ENCODE measurements around the gene HECW1. TPM values are rescaled to one million over a fixed set of nuclear protein-coding genes. Genes with fewer than 3 reads are reported as not detected.

HECW1 gene
- total RNA-seq, 1 donor from 2014 or later = not detected

- DNase-seq (ENCODE audit: low spot score) (no peak), ATAC-seq (no peak)
These were observed 190.5 kb downstream of the HECW1 start for GRCh38 chr7:43302773-43303460.

DNA sequence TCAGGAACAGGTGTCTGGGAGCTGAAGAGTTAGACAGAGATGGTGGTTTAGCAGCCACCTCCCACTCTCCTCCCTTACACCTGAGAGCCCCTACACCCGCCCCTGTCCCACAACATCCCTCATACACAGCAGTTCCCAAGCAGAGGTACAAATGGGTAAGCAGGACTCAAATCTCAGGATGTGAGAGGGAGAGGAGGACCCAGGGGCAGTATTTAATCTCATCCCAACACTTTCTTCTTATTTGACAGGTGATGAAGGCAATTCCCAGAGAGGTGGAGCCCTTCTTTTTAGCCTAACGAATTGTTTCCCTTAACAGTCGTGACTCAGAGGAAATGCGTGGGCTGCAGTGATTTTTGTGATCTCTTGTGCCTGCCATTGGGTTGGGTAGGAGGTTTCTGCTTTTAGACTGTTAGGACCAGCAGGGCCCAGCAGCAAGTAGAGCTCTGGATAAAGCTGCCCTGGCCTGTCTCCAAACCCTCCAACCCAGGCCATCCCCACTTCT, 191.3 kb downstream of the HECW1 start:
- no peak for ATAC-seq

GRCh38 chr7:43306404-43306803, 194.0 kb downstream of the HECW1 start:
- no peak for ATAC-seq
- DNase-seq (ENCODE audit: low spot score) = no peak

More for the DNA sequence above, 191.3 kb downstream of the HECW1 start:
- no peak for DNase-seq (ENCODE audit: low spot score)

GRCh38 chr7:43307522-43307921, 195.1 kb downstream of the HECW1 start:
- no peak for DNase-seq (ENCODE audit: low spot score)
- no peak for ATAC-seq

- DNase-seq (ENCODE audit: low spot score) = no peak
- no peak for ATAC-seq
These were observed 196.7 kb downstream of the HECW1 start for GRCh38 chr7:43308913-43309705.

GRCh38 chr7:43309706-43310022, 197.2 kb downstream of the HECW1 start:
- DNase-seq (ENCODE audit: low spot score) (no peak), ATAC-seq (no peak)

- DNase-seq (ENCODE audit: low spot score) = no peak
- no peak for ATAC-seq
These were observed 198.6 kb downstream of the HECW1 start for GRCh38 chr7:43311052-43311451.

DNA sequence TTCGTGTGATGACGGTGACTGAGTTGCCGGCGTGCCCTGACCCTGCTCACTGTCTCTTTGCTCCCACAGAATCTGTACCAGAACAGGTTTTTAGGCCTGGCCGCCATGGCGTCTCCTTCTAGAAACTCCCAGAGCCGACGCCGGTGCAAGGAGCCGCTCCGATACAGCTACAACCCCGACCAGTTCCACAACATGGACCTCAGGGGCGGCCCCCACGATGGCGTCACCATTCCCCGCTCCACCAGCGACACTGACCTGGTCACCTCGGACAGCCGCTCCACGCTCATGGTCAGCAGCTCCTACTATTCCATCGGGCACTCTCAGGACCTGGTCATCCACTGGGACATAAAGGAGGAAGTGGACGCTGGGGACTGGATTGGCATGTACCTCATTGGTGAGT, 199.2 kb downstream of the HECW1 start:
- ATAC-seq (no peak), DNase-seq (ENCODE audit: low spot score) (no peak)

- no peak for DNase-seq (ENCODE audit: low spot score)
- ATAC-seq = no peak
These were observed 201.4 kb downstream of the HECW1 start for GRCh38 chr7:43313628-43314378.

GRCh38 chr7:43314379-43315158, 202.1 kb downstream of the HECW1 start:
- DNase-seq (ENCODE audit: low spot score) = no peak
- no peak for ATAC-seq

GRCh38 chr7:43317075-43317474, 204.6 kb downstream of the HECW1 start:
- DNase-seq (ENCODE audit: low spot score) (no peak), ATAC-seq (no peak)

- ATAC-seq (no peak), DNase-seq (ENCODE audit: low spot score) (no peak)
These were observed 205.8 kb downstream of the HECW1 start for GRCh38 chr7:43318188-43318770.

DNA sequence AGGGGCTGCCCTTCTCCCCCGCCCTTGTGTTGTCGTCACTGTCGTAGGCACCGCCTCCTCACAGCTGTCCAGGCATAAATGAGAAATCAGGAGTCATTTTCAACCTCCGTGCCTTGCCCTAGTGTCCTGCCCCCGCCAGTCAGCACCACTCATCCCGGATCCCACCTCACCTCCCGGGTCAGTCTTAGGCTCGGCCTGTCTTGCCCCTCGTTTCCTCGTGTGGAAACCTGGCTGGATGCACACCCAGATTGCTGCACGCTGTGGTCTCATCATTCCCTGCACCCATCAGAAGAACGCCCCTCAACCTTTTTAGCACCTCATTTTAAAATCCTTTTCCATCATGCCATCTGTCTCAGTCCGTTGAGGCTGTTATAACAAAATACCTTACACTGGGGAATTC, 213.1 kb downstream of the HECW1 start:
- DNase-seq (ENCODE audit: low spot score) = no peak
- ATAC-seq = no peak

- ATAC-seq = no peak
These were observed 215.9 kb downstream of the HECW1 start for GRCh38 chr7:43328336-43328735.

DNA sequence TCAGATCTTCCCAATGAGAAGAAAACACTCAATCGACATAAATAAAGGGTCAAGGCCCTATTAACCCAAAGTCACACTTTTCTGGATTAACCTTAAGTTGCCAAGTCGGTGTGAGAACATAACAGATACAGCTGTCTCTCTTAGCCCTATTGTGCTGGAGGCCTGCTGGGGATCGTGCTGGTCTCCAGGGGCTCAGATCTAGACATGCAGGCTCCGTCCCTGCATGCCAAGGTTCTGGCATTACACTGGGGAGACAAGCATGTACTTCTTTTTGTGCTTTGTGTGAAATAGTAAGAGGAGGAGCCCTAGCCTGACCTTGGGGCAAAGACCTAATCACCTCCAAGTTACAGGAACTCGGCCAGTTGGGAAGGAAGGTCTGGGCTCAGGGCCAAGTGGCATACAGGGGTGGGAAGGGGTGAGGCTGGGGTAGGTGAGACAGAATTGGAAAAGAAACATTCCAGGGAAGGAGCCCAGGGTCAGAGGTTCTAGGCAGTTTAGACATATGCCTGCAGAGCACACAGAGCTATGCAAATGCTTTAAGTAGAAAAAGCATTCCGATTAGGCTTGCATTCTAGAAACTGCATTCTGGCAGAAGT, 216.4 kb downstream of the HECW1 start:
- ATAC-seq (no peak), DNase-seq (ENCODE audit: low spot score) (no peak)

More at GRCh38 chr7:43328336-43328735, 215.9 kb downstream of the HECW1 start:
- DNase-seq (ENCODE audit: low spot score) = no peak

- ATAC-seq = no peak
These were observed 219.8 kb downstream of the HECW1 start for GRCh38 chr7:43332193-43332796.

GRCh38 chr7:43337191-43337590, 224.7 kb downstream of the HECW1 start:
- no peak for DNase-seq (ENCODE audit: low spot score)
- ATAC-seq = no peak

More at GRCh38 chr7:43332193-43332796, 219.8 kb downstream of the HECW1 start:
- DNase-seq (ENCODE audit: low spot score) = no peak

- DNase-seq (ENCODE audit: low spot score) (no peak), ATAC-seq (no peak)
These were observed 225.4 kb downstream of the HECW1 start for GRCh38 chr7:43337811-43338210.

GRCh38 chr7:43341132-43341531, 228.7 kb downstream of the HECW1 start:
- no peak for ATAC-seq
- DNase-seq (ENCODE audit: low spot score) = no peak

Measured in left lobe of liver (tissue), 2 donors.